ENCODE data around the gene C1QTNF7.
A peak's percentile ranks its signal among the peaks of the same experiment; 100 is the strongest.

C1QTNF7 gene

DNA sequence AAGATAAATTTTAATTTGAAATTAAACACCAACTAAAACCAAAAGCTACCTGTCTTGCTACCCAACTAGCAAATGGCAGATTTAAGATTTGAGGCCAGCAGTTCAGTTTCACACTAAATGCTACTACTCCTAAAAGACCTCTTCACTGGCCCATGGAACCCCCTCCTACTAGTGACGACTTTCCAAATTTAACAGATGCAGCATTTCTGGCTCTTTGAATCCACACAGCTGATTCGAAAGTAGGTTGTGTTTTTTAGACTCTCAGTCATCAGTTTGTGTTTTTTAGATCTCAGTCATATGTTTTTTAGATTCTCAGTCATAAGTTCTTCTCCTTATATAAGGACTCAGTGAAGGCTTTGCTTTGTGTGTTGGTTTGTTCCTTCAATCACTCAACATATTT, 30.8 kb downstream of the C1QTNF7 start:
- no peak for DNase-seq

DNA sequence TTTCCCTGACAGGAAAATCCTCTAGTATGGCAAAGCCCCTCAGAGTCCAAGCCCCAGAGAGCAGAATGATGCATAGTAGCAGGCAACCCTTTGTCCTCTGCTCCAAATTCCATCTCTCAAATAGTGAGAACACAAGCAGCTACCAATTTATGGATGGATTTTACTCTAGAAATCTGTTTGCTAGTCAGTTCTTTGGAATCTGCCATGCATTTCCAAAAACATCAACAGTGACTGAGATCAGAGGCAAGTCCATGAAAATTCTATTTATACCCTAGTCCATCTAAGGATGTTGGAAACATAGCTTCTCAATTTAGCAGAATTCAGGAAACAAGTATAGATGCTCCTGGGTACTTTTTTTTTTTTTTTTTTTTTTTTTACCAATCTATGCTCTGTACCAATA, 31.9 kb downstream of the C1QTNF7 start:
- no peak for DNase-seq

GRCh38 chr4:15466596-15466995, 38.8 kb downstream of the C1QTNF7 start:
- no peak for DNase-seq

- DNase-seq, result peak; percentile 81
Observed at GRCh38 chr4:15469402-15470127, 41.7 kb downstream of the C1QTNF7 start, which contains the start of gene CC2D2A. CC2D2A (plus strand) TSS chr4:15469882; CDS start chr4:15475933, 6,051 bp downstream.

DNA sequence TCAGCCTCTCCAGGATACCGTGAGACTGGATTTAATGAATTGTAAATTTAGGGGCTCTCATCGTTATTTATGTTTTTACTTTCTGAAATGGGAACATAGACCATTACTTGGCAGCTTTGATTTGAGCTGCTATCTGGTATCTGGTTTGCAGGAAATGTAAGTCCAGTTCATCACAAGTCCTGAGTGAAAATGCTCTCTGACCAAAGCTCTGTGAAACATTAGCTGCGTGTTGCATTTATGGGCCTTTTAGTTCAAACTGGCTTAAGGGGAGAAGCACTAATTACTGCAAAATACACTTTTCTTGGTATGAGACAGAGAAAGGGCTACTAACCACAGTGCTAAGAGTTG, 42.3 kb downstream of the C1QTNF7 start:
- no peak for DNase-seq

DNA sequence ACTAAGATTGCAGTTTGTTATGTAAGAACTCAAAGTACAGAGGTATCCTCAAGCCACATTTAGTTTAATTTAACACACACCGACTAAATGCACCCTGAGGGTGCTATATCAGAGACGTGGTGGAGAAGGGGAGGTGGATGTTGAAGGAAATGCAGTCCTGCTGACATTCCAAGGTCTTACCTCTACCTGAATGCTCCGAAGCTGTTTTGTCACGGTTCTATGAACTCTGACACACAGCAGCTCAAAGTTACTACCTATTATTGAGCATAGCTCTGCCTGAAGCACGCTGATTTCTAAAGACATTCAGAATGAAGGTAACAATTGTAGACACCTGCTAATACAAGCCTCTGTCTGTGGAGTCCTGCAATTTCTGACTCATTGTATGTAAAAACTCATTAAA, 48.6 kb downstream of the C1QTNF7 start:
- DNase-seq, result no peak

- no peak for DNase-seq
Observed at GRCh38 chr4:15478724-15479088, 50.9 kb downstream of the C1QTNF7 start.

GRCh38 chr4:15479089-15479912, 51.5 kb downstream of the C1QTNF7 start:
- DNase-seq, result peak; percentile 92

DNA sequence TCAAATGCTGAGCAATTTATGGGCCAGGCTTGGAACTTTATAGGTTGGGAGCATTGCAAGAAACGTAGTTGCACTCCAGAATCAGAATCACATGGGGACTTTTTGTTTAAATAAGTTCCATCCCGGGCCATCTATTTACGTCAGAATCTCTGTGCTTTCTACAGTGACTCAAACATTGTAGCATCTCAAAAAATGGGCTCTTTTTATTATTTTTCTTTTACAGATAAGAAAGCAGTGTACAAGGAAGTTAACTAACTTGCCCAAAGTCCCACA, 52.0 kb downstream of the C1QTNF7 start:
- no peak for DNase-seq

DNA sequence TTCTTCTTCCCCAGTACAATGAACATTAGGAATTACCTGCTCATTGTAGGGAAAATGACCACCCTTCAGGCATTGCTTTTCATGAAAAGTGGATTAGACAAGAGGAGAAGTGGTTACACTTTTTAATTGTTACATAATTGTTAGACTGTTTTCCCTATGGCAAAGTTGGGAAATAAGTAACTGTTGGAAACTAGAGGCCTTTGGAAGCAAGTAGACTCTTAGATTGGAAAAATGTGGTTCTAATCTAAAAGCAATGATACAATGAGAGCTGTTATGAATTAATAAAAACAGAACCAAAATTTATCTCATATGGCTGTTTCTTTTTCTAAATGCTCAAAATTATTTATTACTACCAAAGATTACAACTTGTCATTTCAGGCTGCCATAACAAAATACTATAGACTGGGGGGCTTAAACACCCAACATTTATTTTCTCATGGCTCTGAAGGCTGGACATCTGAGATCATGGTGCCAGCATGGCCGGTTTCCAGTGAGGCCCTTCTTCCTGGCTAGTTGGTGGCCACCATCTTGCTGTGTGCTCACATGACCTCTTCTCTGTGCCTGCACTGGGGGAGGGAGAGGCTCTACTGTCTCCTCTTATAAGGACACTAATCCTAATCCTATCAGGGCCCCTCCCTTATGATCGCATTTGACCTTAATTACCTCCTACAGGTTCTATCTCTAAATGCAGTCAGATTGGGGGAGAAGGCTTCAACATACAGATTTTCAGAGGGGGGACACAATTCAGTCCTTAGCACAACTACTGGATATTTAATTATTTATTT, 54.3 kb downstream of the C1QTNF7 start:
- peak; percentile 98 for DNase-seq

- peak; percentile 95 for DNase-seq
Observed at GRCh38 chr4:15482842-15483241, 55.0 kb downstream of the C1QTNF7 start.

- no peak for DNase-seq
Observed at GRCh38 chr4:15488136-15488535, 60.3 kb downstream of the C1QTNF7 start.

GRCh38 chr4:15488658-15489470, 61.0 kb downstream of the C1QTNF7 start:
- no peak for DNase-seq

DNA sequence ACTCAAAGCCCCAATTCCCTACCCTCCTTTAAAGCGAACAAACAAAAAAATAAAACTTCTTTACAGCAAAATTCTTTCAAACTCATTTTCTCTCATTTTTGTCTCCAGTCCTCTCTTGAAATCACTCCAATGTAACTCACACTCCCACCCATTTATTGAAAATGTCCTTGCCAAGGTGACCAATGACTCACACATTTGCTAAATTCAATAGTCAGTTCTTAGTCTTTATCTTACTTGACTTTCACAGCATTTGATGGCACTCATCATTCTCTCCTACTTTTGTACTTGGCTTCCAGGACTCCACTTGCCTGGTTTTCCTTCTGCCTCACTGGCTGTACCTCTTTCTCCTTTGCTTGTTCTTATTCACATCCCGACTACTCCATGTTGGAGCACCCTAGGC, 61.7 kb downstream of the C1QTNF7 start:
- DNase-seq, result no peak

DNA sequence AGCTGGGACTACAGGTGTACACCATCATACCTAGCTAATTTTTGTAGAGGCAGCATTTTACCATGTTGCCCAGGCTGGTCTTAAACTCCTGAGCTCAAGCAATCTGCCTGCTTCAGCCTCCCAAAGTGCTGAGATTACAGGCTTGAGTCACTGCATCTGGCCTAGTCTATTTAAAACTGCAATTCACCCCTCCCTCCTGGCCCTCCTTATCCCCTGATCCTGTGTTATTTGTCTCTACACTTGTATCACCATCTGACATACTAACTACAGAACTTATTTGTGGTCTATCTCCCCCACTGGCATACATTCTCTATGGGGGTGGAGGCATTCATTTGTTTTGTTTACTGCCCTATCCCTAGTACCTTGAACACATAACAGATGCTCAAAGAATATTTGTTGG, 65.6 kb downstream of the C1QTNF7 start:
- DNase-seq, result peak; percentile 83

DNA sequence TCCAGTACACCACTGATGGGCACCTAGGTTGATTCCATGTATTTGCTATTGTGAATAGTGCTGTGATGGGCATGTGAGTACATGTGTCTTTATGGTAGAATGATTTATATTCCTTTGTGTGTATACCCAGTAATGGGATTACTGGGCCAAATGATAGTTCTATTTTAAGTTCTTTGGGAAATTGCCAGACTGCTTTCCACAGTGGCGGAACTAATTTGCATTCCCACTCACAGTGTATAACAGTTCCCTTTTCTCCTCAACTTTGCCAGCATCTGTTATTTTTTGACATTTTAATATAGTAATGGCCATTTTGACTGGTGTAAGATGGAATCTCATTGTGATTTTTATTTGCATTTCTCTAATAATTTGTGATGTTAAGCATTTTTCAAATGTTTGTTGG, 67.8 kb downstream of the C1QTNF7 start:
- DNase-seq, result peak; percentile 76

Data from NCI-H82 (cell line).